ENCODE results near the gene ZNF324.

Gene ZNF324

GRCh38 chr19:58520257-58520599 lies 53.3 kb downstream of the ZNF324 start:
- DNase-seq (ENCODE audit: low read depth in 1 of 2, low spot score in 1 of 2): no peak

- DNase-seq (ENCODE audit: low read depth in 1 of 2, low spot score in 1 of 2): no peak
Observed at GRCh38 chr19:58521651-58522050, 54.8 kb downstream of the ZNF324 start.

GRCh38 chr19:58522709-58523108 lies 55.8 kb downstream of the ZNF324 start:
- no peak for DNase-seq (ENCODE audit: low read depth in 1 of 2, low spot score in 1 of 2)

Data from activated CD4-positive, alpha-beta T cell treated with anti-CD3 and anti-CD28 coated beads, Interleukin-2, amount 50 U/mL, for 24 hours (primary cell).